Spleen (tissue), 11 donors: ENCODE measurements around the gene AOAH. TPM values are rescaled to one million over a fixed set of nuclear protein-coding genes. Genes with fewer than 3 reads are reported as not detected.

Experiments
- DNase-seq: peaks from one replicate; pipeline ENCODE4 v3.0.0-alpha.2; 2020
- H3K27ac ChIP-seq, 8 donors: fragments of 200-600 bp; sonication (generic) in 7 of 8; 1 replicate in 4 of 8; 2 replicates in 4 of 8; pipeline versions ENCODE4 v1.5.0 to v1.8.0; 2016 to 2021; ENCODE audit warnings: inconsistent platforms in 4 of 8, mild to moderate bottlenecking in 4 of 8, moderate library complexity in 1 of 8
- H3K27me3 ChIP-seq, 7 donors: fragments of 200-600 bp; sonication (generic) in 6 of 7; replicated peaks in 1 of 7; 1 replicate in 4 of 7; 2 replicates in 3 of 7; pipeline versions ENCODE4 v1.5.0 to v1.8.0; 2016 to 2021; ENCODE audit warnings: inconsistent platforms in 3 of 7, mild to moderate bottlenecking in 1 of 7
- H3K36me3 ChIP-seq, 6 donors: fragments of 200-600 bp; sonication (generic) in 5 of 6; 1 replicate in 4 of 6; 2 replicates in 2 of 6; pipeline versions ENCODE4 v1.5.0 to v1.8.0; 2016 to 2021; ENCODE audit warnings: inconsistent platforms in 2 of 6
- H3K4me1 ChIP-seq, 6 donors: fragments of 200-600 bp; sonication (generic) in 5 of 6; 1 replicate in 3 of 6; 2 replicates in 3 of 6; pipeline versions ENCODE4 v1.5.0 to v1.8.0; 2016 to 2021; ENCODE audit warnings: inconsistent platforms in 3 of 6
- H3K4me3 ChIP-seq, 8 donors: fragments of 200-600 bp; sonication (generic) in 7 of 8; 1 replicate in 4 of 8; 2 replicates in 4 of 8; pipeline versions ENCODE4 v1.5.0 to v1.8.0; 2016 to 2021; ENCODE audit warnings: inconsistent platforms in 4 of 8, mild to moderate bottlenecking in 4 of 8, moderate library complexity in 2 of 8
- H3K9me3 ChIP-seq, 8 donors: fragments of 200-600 bp; sonication (generic) in 7 of 8; 1 replicate in 4 of 8; 2 replicates in 4 of 8; pipeline versions ENCODE4 v1.5.0 to v1.8.0; 2016 to 2021; ENCODE audit warnings: inconsistent platforms in 4 of 8
- CTCF ChIP-seq, 11 experiments: fragments of 200-600 bp in 7 of 11; fragments of 450-650 bp in 4 of 11; sonication (generic) in 4 of 11; IDR thresholded peaks in 8 of 11; conservative IDR thresholded peaks in 3 of 11; 1 replicate in 7 of 11; 2 replicates in 4 of 11; pipeline versions ENCODE4 v1.4.0 to v1.8.0; 2016 to 2021; ENCODE audit warnings: antibody characterized with exemption in 11 of 11, inconsistent platforms in 4 of 11, mild to moderate bottlenecking in 1 of 11
- POLR2A ChIP-seq, 3 donors: fragments of 450-650 bp; IDR thresholded peaks; one replicate each; pipeline ENCODE4 v1.5.1; 2017; ENCODE audit warnings: antibody characterized with exemption in 3 of 3, mild to moderate bottlenecking in 1 of 3
- POLR2AphosphoS5 ChIP-seq, 3 donors: sonication (generic); formaldehyde crosslinking; IDR thresholded peaks; one replicate each; pipeline ENCODE4 v1.5.1; 2017; ENCODE audit warnings: antibody characterized with exemption in 3 of 3
- WGBS, 5 donors: extraction: QIAGEN DNeasy Blood & Tissue Kit in 3 of 5; methylation state at CpG; one replicate each; pipeline versions ENCODE4 v1.1.5 to v1.1.7; 2013 to 2018; 5-methylcytosine and 5-hydroxymethylcytosine counted together
- intact Hi-C: fragments of 100-400 bp; cut with DNase I; formaldehyde crosslinking; loops from one replicate; pipeline ENCODE4 v1.15.0; 2023; ENCODE audit warnings: low total_unique reads
- polyA plus RNA-seq, 3 donors: library from polyadenylated mRNA; stranded (reverse); fragments of 200-250 nt; gene quantifications; one replicate each; pipeline ENCODE4 v1.2.1, GENCODE V29; 2013
- total RNA-seq, 7 donors: library from RNA; depleted of rRNA in 3 of 7; stranded (reverse); fragments of >200 nt in 3 of 7; fragmentation: NEBNext Ultra II Directional in 4 of 7; extraction: Animal tissue kit (Norgen Biotek cat#: 25700) in 4 of 7; gene quantifications; one replicate each; pipeline versions ENCODE4 v1.1.0 to v1.2.1, GENCODE V29; 2016 to 2021
- donor health status: healthy with polysubstance abuse.
- donor health status: DM: no; HTN: no; CAD: no; lungs with moderate emphysema.
- donor health status: DM: no; HTN: no; CAD: no.
- donor health status: Bipolar disorder and iron deficiency.
- donor health status: healthy.
- donor health status: DM: no; HTN: no; CAD: no.
- donor health status: DM: yes; HTN: yes; CAD: no.

The AOAH gene
- total and polyA plus RNA-seq, 10 donors = 30.3 to 316 (median 191) TPM

GRCh38 chr7:36598054-36598674 lies 126.1 kb downstream of the AOAH start:
- intact Hi-C loops = no loop called here
- peaks cover 0 to 59% (median 5%) of the 10 kb centered on the region in 6 donors for H3K36me3 ChIP-seq
- TF ChIP-seq CTCF (IDR thresholded peaks at IDR 0.05 in 8 of 11, conservative IDR thresholded peaks at IDR 0.05 in 3 of 11) (no peak), POLR2A (IDR thresholded peaks at IDR 0.05) (no peak), POLR2AphosphoS5 (IDR thresholded peaks at IDR 0.05) (no peak)
- H3K9me3 ChIP-seq = no peaks in the 10 kb centered on the region
- 80 to 93% (median 86%) methylated on average over 3 of the region's 3 CpGs for WGBS, 5 donors
- H3K27me3 ChIP-seq = no peaks in the 10 kb centered on the region
- H3K27ac ChIP-seq = peak overlapping the region in 3 of 8 donors; percentile 2 to 91 (median 81)
- no peak for DNase-seq
- peaks cover 0 to 39% (median 3%) of the 10 kb centered on the region in 6 donors for H3K4me1 ChIP-seq
- H3K4me3 ChIP-seq = no peak overlapping the region

- H3K27me3 ChIP-seq = no peaks in the 10 kb centered on the region
- peaks cover 0 to 66% (median 5%) of the 10 kb centered on the region in 6 donors for H3K36me3 ChIP-seq
- peak overlapping the region in 2 of 8 donors; percentile 31 to 91 for H3K27ac ChIP-seq
- no peak overlapping the region for H3K4me3 ChIP-seq
- no peaks in the 10 kb centered on the region for H3K9me3 ChIP-seq
- H3K4me1 ChIP-seq = peaks cover 0 to 29% (median 3%) of the 10 kb centered on the region in 6 donors
- WGBS, 5 donors = 66 to 83% (median 74%) methylated on average over 7 of the region's 7 CpGs
- no peak for TF ChIP-seq POLR2A (IDR thresholded peaks at IDR 0.05)
- TF ChIP-seq CTCF (IDR thresholded peaks at IDR 0.05 in 8 of 11, conservative IDR thresholded peaks at IDR 0.05 in 3 of 11) = no peak
- no peak for TF ChIP-seq POLR2AphosphoS5 (IDR thresholded peaks at IDR 0.05)
- intact Hi-C loops = no loop called here
- no peak for DNase-seq
These were observed 127.1 kb downstream of the AOAH start for GRCh38 chr7:36597090-36597773.

GRCh38 chr7:36594445-36594844 lies 129.8 kb downstream of the AOAH start:
- TF ChIP-seq POLR2A (IDR thresholded peaks at IDR 0.05) (no peak), POLR2AphosphoS5 (IDR thresholded peaks at IDR 0.05) (peak in 1 of 3 donors; percentile 56)
- Histone ChIP-seq H3K4me1 (peaks cover 0 to 5% (median 0%) of the 10 kb centered on the region in 6 donors), H3K4me3 (peak overlapping the region in 1 of 8 donors; percentile 28), H3K27me3 (no peaks in the 10 kb centered on the region), H3K9me3 (no peaks in the 10 kb centered on the region), H3K36me3 (peaks cover 0 to 75% (median 5%) of the 10 kb centered on the region in 6 donors), H3K27ac (peak overlapping the region in 6 of 8 donors; percentile 39 to 86 (median 64))
- no peak for DNase-seq
- 71 to 88% (median 79%) methylated on average over 2 of the region's 2 CpGs for WGBS, 5 donors
- intact Hi-C loops = no loop called here

GRCh38 chr7:36591636-36592035 lies 132.7 kb downstream of the AOAH start:
- peak overlapping the region in 7 of 8 donors; percentile 4 to 86 (median 72) for H3K27ac ChIP-seq
- no peak for TF ChIP-seq POLR2A (IDR thresholded peaks at IDR 0.05)
- no peak for TF ChIP-seq POLR2AphosphoS5 (IDR thresholded peaks at IDR 0.05)
- intact Hi-C loops = no loop called here
- no peaks in the 10 kb centered on the region for H3K27me3 ChIP-seq
- DNase-seq = no peak
- H3K4me1 ChIP-seq = peaks cover 0 to 3% (median 0%) of the 10 kb centered on the region in 6 donors
- H3K9me3 ChIP-seq = no peaks in the 10 kb centered on the region
- H3K4me3 ChIP-seq = peak overlapping the region in 1 of 8 donors; percentile 27
- H3K36me3 ChIP-seq = peaks cover 0 to 77% (median 3%) of the 10 kb centered on the region in 6 donors
- WGBS, 5 donors = 66 to 96% (median 80%) methylated on average over 3 of the region's 3 CpGs

GRCh38 chr7:36589391-36589790 lies 134.9 kb downstream of the AOAH start:
- peaks cover 0 to 3% (median 0%) of the 10 kb centered on the region in 6 donors for H3K4me1 ChIP-seq
- TF ChIP-seq POLR2A (IDR thresholded peaks at IDR 0.05) (no peak), CTCF (IDR thresholded peaks at IDR 0.05 in 8 of 11, conservative IDR thresholded peaks at IDR 0.05 in 3 of 11) (no peak), POLR2AphosphoS5 (IDR thresholded peaks at IDR 0.05) (no peak)
- no peaks in the 10 kb centered on the region for H3K27me3 ChIP-seq
- WGBS, 5 donors = 81 to 96% (median 95%) methylated on average over 3 of the region's 3 CpGs
- peaks cover 0 to 93% (median 3%) of the 10 kb centered on the region in 6 donors for H3K36me3 ChIP-seq
- no peak overlapping the region for H3K27ac ChIP-seq
- intact Hi-C loops = no loop called here
- no peaks in the 10 kb centered on the region for H3K9me3 ChIP-seq
- no peak overlapping the region for H3K4me3 ChIP-seq
- DNase-seq = no peak
